ENCODE results near the gene MT1E.

MT1E gene

DNA sequence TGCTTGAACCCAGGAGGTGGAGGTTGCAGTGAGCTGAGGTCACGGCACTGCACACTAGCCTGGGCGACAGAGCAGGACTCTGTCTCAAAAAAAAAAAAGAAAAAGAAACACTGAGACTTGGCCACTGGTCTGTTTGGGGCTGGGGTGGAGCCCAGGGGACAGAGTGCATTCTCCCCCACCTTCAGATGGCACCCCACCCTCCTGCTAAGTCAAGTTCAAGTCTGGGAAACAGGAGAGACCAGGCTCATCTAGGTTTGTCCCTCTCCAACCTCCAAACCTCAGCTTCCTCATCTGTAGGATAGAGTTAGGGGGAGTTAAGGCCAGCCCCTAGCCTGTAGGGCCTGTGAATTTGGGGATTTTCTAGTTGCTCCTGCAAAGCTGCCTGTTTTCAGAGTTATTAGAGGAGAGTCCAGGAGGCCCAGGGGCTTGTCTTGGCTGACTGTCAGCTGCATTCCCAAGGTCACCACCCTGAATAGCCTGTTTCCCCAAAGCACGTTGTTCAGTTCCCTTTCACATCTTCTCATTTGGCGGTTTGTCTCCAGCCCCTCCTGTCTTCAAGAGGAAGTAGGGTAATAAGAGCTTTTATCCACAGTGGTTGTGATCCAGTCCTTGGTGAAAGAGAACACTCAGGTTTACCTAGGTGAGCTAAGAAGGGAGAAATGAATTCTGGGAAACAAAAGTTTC lies 34.1 kb upstream of the MT1E start:
- Histone ChIP-seq H3K36me3 (ENCODE audit: control insufficient read depth, insufficient read depth, low read length) (no peaks in the 10 kb centered on the region), H3K9me3 (ENCODE audit: control insufficient read depth, insufficient read depth, low read depth, low read length) (no peaks in the 10 kb centered on the region), H3K9ac (ENCODE audit: low read length) (no peak overlapping the region), H3K4me3 (ENCODE audit: low read depth, low read length) (no peak overlapping the region), H3K4me1 (ENCODE audit: control insufficient read depth, insufficient read depth, low read length) (0 out of 2 replicates have a peak, but pooled peaks cover 5% of the 10 kb centered on the region), H3K27me3 (ENCODE audit: control insufficient read depth, insufficient read depth, low read length) (peaks cover 68% of the 10 kb centered on the region), H3K27ac (ENCODE audit: low read depth, low read length) (no peak overlapping the region)

DNA sequence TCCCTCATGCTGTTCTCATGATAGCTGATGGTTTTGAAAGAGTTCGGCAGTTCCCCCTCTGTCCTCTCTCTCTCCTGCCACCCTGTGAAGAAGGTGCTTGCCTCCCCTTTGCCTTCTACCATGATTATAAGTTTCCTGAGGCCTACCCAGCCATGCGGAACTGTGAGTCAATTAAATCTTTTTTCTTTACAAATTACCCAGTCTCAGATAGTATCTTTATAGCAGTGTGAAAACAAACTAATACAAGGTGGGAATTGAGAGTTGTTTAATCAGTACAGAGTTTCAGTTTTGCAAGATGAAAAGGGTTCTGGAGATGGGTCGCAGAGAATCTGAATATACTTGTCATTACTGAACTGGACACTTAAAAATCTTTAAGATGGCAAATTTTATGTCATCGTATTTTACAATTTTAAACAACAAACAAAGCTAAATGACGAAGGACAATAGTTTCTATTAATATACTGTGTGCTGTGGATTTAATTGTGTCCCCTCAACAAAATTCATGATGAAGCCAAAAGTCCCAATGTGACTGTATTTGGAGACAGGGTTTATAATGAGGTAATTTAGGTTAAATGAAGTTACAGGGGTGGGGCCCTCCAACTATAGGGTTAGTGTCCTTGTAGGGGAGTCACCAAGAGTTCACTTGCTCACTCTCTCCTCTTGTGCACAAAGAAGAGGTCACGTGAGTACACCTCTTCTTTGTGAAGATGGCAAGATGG lies 31.8 kb upstream of the MT1E start:
- H3K4me1 ChIP-seq (ENCODE audit: control insufficient read depth, insufficient read depth, low read length), result 0 out of 2 replicates have a peak, but pooled peaks cover 5% of the 10 kb centered on the region
- no peaks in the 10 kb centered on the region for H3K9me3 ChIP-seq (ENCODE audit: control insufficient read depth, insufficient read depth, low read depth, low read length)
- no peak overlapping the region for H3K9ac ChIP-seq (ENCODE audit: low read length)
- H3K4me3 ChIP-seq (ENCODE audit: low read depth, low read length), result no peak overlapping the region
- H3K36me3 ChIP-seq (ENCODE audit: control insufficient read depth, insufficient read depth, low read length), result no peaks in the 10 kb centered on the region
- H3K27me3 ChIP-seq (ENCODE audit: control insufficient read depth, insufficient read depth, low read length), result peaks cover 46% of the 10 kb centered on the region
- H3K27ac ChIP-seq (ENCODE audit: low read depth, low read length), result no peak overlapping the region

DNA sequence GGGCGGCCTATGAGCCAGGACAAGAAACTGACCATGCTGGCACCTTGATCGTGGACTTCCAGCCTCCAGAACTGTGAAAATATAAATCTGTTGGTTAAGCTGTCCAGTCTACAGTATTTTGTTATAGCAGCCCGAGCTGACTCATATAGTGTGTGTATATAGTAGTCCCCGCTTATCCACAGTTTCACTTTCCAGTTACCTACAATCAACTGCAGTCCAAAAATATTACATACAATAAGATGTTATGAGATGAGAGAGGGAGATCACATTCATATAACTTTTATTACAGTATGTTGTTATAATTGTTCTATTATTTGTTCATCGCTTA lies 31.3 kb upstream of the MT1E start:
- peaks cover 41% of the 10 kb centered on the region for H3K27me3 ChIP-seq (ENCODE audit: control insufficient read depth, insufficient read depth, low read length)
- 0 out of 2 replicates have a peak, but pooled peaks cover 5% of the 10 kb centered on the region for H3K4me1 ChIP-seq (ENCODE audit: control insufficient read depth, insufficient read depth, low read length)
- no peak overlapping the region for H3K9ac ChIP-seq (ENCODE audit: low read length)
- no peak overlapping the region for H3K4me3 ChIP-seq (ENCODE audit: low read depth, low read length)
- no peaks in the 10 kb centered on the region for H3K36me3 ChIP-seq (ENCODE audit: control insufficient read depth, insufficient read depth, low read length)
- no peak overlapping the region for H3K27ac ChIP-seq (ENCODE audit: low read depth, low read length)
- H3K9me3 ChIP-seq (ENCODE audit: control insufficient read depth, insufficient read depth, low read depth, low read length), result no peaks in the 10 kb centered on the region

DNA sequence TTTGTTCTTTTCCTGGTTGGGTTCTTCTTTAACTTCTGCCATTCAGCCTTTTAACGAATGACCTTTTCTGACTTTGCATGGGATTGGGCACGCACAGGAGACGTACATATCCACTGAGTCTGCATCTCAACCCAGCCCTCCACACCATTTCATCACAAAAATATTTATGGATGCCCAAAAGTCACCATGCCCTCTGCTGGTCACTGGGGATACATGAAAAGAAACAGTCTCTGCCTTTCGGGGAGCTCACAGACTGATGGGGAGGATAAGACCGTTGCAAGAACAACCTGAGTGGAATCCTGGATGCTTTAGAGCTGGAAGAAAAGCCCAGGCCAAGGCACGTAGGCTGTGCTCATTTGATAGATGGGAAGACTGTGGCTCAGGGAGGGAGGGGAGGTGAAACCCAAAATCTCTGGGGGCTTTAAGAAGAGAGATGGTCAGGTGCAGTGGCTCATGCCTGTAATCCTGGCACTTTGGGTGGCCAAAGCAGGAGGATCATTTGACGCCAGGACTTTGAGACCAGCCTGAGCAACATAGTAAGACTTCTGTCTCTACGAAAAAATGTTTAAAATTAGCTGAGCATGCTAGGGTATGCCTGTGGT lies 25.1 kb upstream of the MT1E start:
- no peaks in the 10 kb centered on the region for H3K27me3 ChIP-seq (ENCODE audit: control insufficient read depth, insufficient read depth, low read length)
- no peaks in the 10 kb centered on the region for H3K9me3 ChIP-seq (ENCODE audit: control insufficient read depth, insufficient read depth, low read depth, low read length)
- H3K4me1 ChIP-seq (ENCODE audit: control insufficient read depth, insufficient read depth, low read length), result no peaks in the 10 kb centered on the region
- H3K27ac ChIP-seq (ENCODE audit: low read depth, low read length), result no peak overlapping the region
- no peak overlapping the region for H3K4me3 ChIP-seq (ENCODE audit: low read depth, low read length)
- no peak overlapping the region for H3K9ac ChIP-seq (ENCODE audit: low read length)
- no peaks in the 10 kb centered on the region for H3K36me3 ChIP-seq (ENCODE audit: control insufficient read depth, insufficient read depth, low read length)

DNA sequence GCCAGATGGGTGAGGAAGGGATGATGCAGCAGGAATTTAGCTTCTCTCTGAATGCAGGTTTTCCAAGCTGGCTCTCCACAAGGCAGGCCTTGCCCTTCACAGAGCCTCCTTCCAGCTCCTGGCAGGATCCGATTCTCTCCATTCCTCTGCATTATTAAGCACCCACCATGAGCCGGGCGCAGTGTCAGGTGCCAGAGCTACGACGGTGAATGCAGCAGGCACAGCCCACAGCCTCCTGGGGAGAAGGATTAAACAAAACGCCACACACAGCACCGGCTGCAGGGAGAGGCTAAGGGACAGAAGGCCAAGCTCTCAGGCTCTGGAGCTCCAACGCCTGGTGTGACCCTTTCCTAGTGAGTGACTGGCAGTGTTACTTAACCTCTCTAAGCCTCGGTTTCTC lies 24.3 kb upstream of the MT1E start:
- no peak overlapping the region for H3K27ac ChIP-seq (ENCODE audit: low read depth, low read length)
- no peak overlapping the region for H3K4me3 ChIP-seq (ENCODE audit: low read depth, low read length)
- no peaks in the 10 kb centered on the region for H3K4me1 ChIP-seq (ENCODE audit: control insufficient read depth, insufficient read depth, low read length)
- no peaks in the 10 kb centered on the region for H3K9me3 ChIP-seq (ENCODE audit: control insufficient read depth, insufficient read depth, low read depth, low read length)
- H3K9ac ChIP-seq (ENCODE audit: low read length), result no peak overlapping the region
- no peaks in the 10 kb centered on the region for H3K27me3 ChIP-seq (ENCODE audit: control insufficient read depth, insufficient read depth, low read length)
- H3K36me3 ChIP-seq (ENCODE audit: control insufficient read depth, insufficient read depth, low read length), result no peaks in the 10 kb centered on the region

DNA sequence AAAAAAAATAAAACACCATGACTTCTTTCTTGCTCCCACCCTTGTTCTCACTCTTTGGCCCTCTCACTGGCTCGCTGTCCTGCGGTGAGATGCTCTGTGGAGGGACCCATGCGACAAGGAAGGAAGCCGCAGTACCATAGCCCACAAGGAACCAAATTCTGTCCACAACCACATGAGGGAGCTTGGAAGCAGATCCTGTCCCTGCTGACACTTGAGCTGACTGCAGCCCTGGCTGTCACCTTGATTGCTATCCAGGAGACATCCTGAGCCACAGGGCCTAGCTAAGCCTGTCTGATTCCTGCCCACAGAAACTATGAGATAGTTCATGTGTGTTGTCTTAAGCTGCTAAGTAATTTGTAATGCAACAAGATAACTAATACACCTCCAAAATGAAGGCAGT lies 22.0 kb upstream of the MT1E start:
- H3K4me1 ChIP-seq (ENCODE audit: control insufficient read depth, insufficient read depth, low read length), result peaks cover 16% of the 10 kb centered on the region
- H3K27ac ChIP-seq (ENCODE audit: low read depth, low read length), result no peak overlapping the region
- no peaks in the 10 kb centered on the region for H3K9me3 ChIP-seq (ENCODE audit: control insufficient read depth, insufficient read depth, low read depth, low read length)
- H3K9ac ChIP-seq (ENCODE audit: low read length), result no peak overlapping the region
- H3K27me3 ChIP-seq (ENCODE audit: control insufficient read depth, insufficient read depth, low read length), result peaks cover 14% of the 10 kb centered on the region
- H3K36me3 ChIP-seq (ENCODE audit: control insufficient read depth, insufficient read depth, low read length), result no peaks in the 10 kb centered on the region
- no peak overlapping the region for H3K4me3 ChIP-seq (ENCODE audit: low read depth, low read length)

DNA sequence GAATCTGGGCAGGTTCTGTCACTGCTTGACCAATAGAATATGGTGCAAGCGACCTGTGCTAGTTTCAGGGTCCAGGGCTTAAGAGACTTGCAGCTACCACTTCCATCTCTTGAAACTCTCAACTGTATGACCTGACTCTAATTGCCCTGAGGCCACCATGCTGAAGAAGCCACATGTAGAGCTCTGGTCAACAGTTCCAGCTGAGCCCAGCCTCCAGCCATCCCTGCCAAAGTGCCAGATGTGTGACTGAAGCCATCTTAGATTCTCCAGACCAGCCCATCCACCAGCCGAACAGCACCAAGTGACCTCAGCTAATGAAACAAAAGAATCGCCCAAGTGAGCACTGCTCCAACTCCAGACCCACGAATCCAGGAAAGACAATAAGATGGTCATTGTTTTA lies 20.6 kb upstream of the MT1E start:
- H3K4me1 ChIP-seq (ENCODE audit: control insufficient read depth, insufficient read depth, low read length), result peaks cover 30% of the 10 kb centered on the region
- peaks cover 28% of the 10 kb centered on the region for H3K27me3 ChIP-seq (ENCODE audit: control insufficient read depth, insufficient read depth, low read length)
- H3K4me3 ChIP-seq (ENCODE audit: low read depth, low read length), result no peak overlapping the region
- no peaks in the 10 kb centered on the region for H3K36me3 ChIP-seq (ENCODE audit: control insufficient read depth, insufficient read depth, low read length)
- no peak overlapping the region for H3K9ac ChIP-seq (ENCODE audit: low read length)
- no peaks in the 10 kb centered on the region for H3K9me3 ChIP-seq (ENCODE audit: control insufficient read depth, insufficient read depth, low read depth, low read length)
- no peak overlapping the region for H3K27ac ChIP-seq (ENCODE audit: low read depth, low read length)

DNA sequence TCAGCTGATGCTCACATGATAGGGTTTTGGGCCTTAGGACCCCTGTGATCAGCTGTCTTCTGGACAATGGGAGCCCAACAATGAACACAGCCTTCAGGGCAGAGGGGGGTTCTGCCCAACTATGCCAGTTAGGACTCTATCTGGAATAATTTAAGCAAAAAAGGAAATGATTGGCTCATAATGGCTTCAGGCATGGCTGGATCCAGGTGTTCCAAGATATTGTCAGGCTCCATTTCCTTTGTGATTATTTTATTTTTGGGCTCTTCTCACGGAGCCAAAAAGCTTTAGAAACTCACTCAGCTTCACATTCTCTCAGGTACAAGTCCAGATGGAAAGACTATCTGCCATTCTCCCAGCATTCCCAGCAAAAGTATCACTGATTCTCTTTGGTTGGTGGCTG lies 20.1 kb upstream of the MT1E start:
- Histone ChIP-seq H3K4me1 (ENCODE audit: control insufficient read depth, insufficient read depth, low read length) (peaks cover 35% of the 10 kb centered on the region), H3K9me3 (ENCODE audit: control insufficient read depth, insufficient read depth, low read depth, low read length) (no peaks in the 10 kb centered on the region), H3K27me3 (ENCODE audit: control insufficient read depth, insufficient read depth, low read length) (peaks cover 33% of the 10 kb centered on the region), H3K9ac (ENCODE audit: low read length) (no peak overlapping the region), H3K27ac (ENCODE audit: low read depth, low read length) (no peak overlapping the region), H3K36me3 (ENCODE audit: control insufficient read depth, insufficient read depth, low read length) (no peaks in the 10 kb centered on the region), H3K4me3 (ENCODE audit: low read depth, low read length) (no peak overlapping the region)

DNA sequence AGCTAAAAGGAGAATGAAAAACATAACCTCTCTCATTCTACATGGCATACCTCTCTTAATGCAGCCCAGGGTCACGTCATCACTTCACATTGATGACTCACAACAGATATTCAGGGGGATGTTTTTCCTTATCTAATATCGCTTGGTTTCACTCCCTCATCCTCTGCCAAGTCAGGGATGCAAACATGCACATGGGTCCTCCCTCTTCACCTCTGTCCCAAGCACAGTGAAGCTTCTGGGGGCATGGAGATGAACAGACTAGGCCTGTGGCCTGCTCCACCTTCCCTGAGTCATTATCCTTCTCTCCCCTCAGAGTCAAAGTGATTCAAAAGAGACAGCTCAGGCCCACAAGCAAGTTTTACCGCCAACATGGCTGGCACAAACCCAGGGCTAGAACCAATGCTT lies 19.5 kb upstream of the MT1E start:
- Histone ChIP-seq H3K36me3 (ENCODE audit: control insufficient read depth, insufficient read depth, low read length) (no peaks in the 10 kb centered on the region), H3K4me3 (ENCODE audit: low read depth, low read length) (no peak overlapping the region), H3K27ac (ENCODE audit: low read depth, low read length) (no peak overlapping the region), H3K9me3 (ENCODE audit: control insufficient read depth, insufficient read depth, low read depth, low read length) (no peaks in the 10 kb centered on the region), H3K27me3 (ENCODE audit: control insufficient read depth, insufficient read depth, low read length) (peaks cover 39% of the 10 kb centered on the region), H3K9ac (ENCODE audit: low read length) (no peak overlapping the region), H3K4me1 (ENCODE audit: control insufficient read depth, insufficient read depth, low read length) (peaks cover 36% of the 10 kb centered on the region)

DNA sequence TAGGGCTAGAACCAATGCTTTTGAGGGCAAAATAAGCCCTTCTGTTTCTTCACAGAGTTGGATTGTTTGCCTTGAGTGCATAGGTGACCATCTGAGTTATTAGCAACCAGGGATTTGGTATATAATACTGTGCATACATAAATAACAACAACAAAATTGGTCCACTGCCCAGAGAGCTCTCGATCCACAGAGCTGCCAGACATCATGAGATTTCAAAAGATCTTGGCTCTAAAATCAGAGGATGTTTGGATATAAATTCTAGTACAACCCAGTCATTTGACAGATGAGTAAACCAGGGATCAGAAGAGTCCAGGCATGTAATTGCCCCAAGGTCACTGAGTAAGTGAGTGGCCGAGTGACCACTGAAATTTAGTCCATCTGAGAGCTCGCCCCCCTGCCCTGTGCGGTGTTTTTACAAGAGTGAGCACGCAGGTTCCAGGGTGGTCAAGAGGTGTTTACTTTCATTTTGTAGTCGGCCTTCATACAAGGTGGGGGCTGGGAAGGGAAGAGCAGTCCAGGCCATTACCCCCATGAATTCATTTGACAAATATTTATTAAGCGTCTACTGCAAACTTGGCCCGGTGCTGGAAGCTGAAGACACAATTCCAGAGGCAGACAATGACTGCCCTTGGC lies 19.0 kb upstream of the MT1E start:
- no peak overlapping the region for H3K27ac ChIP-seq (ENCODE audit: low read depth, low read length)
- H3K36me3 ChIP-seq (ENCODE audit: control insufficient read depth, insufficient read depth, low read length), result no peaks in the 10 kb centered on the region
- H3K9me3 ChIP-seq (ENCODE audit: control insufficient read depth, insufficient read depth, low read depth, low read length), result no peaks in the 10 kb centered on the region
- H3K27me3 ChIP-seq (ENCODE audit: control insufficient read depth, insufficient read depth, low read length), result peaks cover 44% of the 10 kb centered on the region
- H3K4me1 ChIP-seq (ENCODE audit: control insufficient read depth, insufficient read depth, low read length), result peaks cover 36% of the 10 kb centered on the region
- H3K4me3 ChIP-seq (ENCODE audit: low read depth, low read length), result no peak overlapping the region
- no peak overlapping the region for H3K9ac ChIP-seq (ENCODE audit: low read length)

DNA sequence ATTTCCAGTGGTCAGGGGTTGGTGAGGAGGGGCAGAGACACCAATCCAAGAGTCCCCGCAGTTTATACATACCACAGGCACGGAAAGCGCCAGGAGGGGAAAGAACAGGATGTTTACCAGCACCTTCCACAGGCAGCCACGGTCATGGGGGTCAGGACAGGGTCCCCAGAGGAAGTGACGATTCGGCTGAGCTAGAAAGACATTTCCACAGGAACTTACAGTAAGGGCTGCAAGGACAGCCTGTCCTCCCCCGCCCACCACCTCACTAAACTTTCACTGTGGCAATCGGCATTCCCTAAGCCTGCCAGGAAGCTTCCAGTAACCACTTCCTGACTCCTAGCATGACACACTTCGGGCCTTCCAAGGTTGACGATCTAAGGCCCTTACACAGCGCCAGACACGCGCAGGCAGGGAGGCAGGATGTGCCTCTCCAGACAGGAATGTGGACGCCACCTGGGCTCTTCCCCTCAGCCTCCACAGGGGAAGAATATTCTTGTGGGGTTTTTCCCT lies 18.4 kb upstream of the MT1E start:
- Histone ChIP-seq H3K27me3 (ENCODE audit: control insufficient read depth, insufficient read depth, low read length) (peaks cover 46% of the 10 kb centered on the region), H3K9ac (ENCODE audit: low read length) (peak overlapping the region; percentile 14), H3K4me3 (ENCODE audit: low read depth, low read length) (no peak overlapping the region), H3K4me1 (ENCODE audit: control insufficient read depth, insufficient read depth, low read length) (peaks cover 36% of the 10 kb centered on the region), H3K36me3 (ENCODE audit: control insufficient read depth, insufficient read depth, low read length) (no peaks in the 10 kb centered on the region), H3K9me3 (ENCODE audit: control insufficient read depth, insufficient read depth, low read depth, low read length) (no peaks in the 10 kb centered on the region), H3K27ac (ENCODE audit: low read depth, low read length) (no peak overlapping the region)

Data from HUES6 (cell line).